Ovary (tissue), 9 donors: ENCODE results near the gene TMF1. TPM values are rescaled to one million over a fixed set of nuclear protein-coding genes. Genes with fewer than 3 reads are reported as not detected.

ENCODE experiments used
- DNase-seq, 5 donors: peaks; one replicate each; pipeline ENCODE4 v3.0.0-alpha.2; 2019 to 2020
- H3K27ac ChIP-seq, 2 donors: fragments of 200-600 bp; one replicate each; pipeline versions ENCODE4 v1.5.1 to v1.8.0; 2019 to 2022
- H3K27me3 ChIP-seq: fragments of 200-600 bp; one replicate; pipeline ENCODE4 v1.8.0; 2022
- H3K36me3 ChIP-seq: fragments of 200-600 bp; sonication (generic); one replicate; pipeline ENCODE4 v1.5.1; 2019
- H3K4me1 ChIP-seq: one replicate; pipeline ENCODE4 v1.8.1; 2013; ENCODE audit warnings: mild to moderate bottlenecking, moderate library complexity; ENCODE audit not compliant: insufficient read depth
- H3K4me3 ChIP-seq: fragments of 200-600 bp; sonication (generic); one replicate; pipeline ENCODE4 v1.5.1; 2017
- H3K9me3 ChIP-seq, 2 donors: fragments of 200-600 bp in 1 of 2; sonication (generic) in 1 of 2; one replicate each; pipeline versions ENCODE4 v1.5.1 to v1.8.1; 2013 to 2019; ENCODE audit warnings: mild to moderate bottlenecking in 1 of 2, moderate library complexity in 1 of 2
- CTCF ChIP-seq, 3 donors: fragments of 450-650 bp in 2 of 3; fragments of 200-600 bp in 1 of 3; IDR thresholded peaks; one replicate each; pipeline versions ENCODE4 v1.5.1 to v1.8.0; 2016 to 2022; ENCODE audit warnings: antibody characterized with exemption in 3 of 3, mild to moderate bottlenecking in 1 of 3
- EP300 ChIP-seq: sonication (generic); formaldehyde crosslinking; IDR thresholded peaks from one replicate; pipeline ENCODE4 v1.6.1; 2017; ENCODE audit warnings: antibody characterized with exemption
- POLR2A ChIP-seq: fragments of 450-650 bp; IDR thresholded peaks from one replicate; pipeline ENCODE4 v1.6.1; 2017; ENCODE audit warnings: antibody characterized with exemption, mild to moderate bottlenecking, moderate library complexity
- WGBS, 3 donors: extraction: QIAGEN DNeasy Blood & Tissue Kit in 1 of 3; methylation state at CpG; one replicate each; pipeline versions ENCODE4 v1.1.5 to v1.1.7; 2013 to 2017; 5-methylcytosine and 5-hydroxymethylcytosine counted together
- intact Hi-C, 4 donors: fragments of 100-400 bp; cut with DNase I; formaldehyde crosslinking; loops; one replicate each; pipeline versions ENCODE4 v1.11.0 to v1.15.1; 2022 to 2023
- polyA plus RNA-seq, 2 donors: library from polyadenylated mRNA; stranded (reverse); fragments of 200-250 nt in 1 of 2; fragments of 350-450 nt in 1 of 2; fragmentation: Illumina TruSeq in 1 of 2; extraction: RNeasy Lipid Tissue Mini Kit (QIAGEN cat#74804) in 1 of 2; gene quantifications; one replicate each; pipeline ENCODE4 v1.2.3, GENCODE V29; 2013 to 2014
- total RNA-seq, 7 donors: library from RNA; depleted of rRNA in 2 of 7; stranded (reverse); fragments of >200 nt in 2 of 7; fragmentation: NEBNext Ultra II Directional in 3 of 7; extraction: Animal tissue kit (Norgen Biotek cat#: 25700) in 3 of 7; gene quantifications; one replicate each; pipeline versions ENCODE4 v1.1.0 to v1.2.4, GENCODE V29; 2016 to 2023
- donor health status: DM: no; HTN: no; CAD: no; lungs with moderate emphysema.
- donor health status: DM: no; HTN: no; CAD: no.
- donor health status: Bipolar disorder and iron deficiency.
- donor health status: DM: yes; HTN: yes; CAD: no.
- donor health status: DM: no; HTN: no; CAD: no.
- donor health status: DM: yes; HTN: yes; CAD: no.

The TMF1 gene
- total and polyA plus RNA-seq, 9 donors, result 10.7 to 36.4 (median 28.3) TPM

- Histone ChIP-seq H3K27ac (no peak overlapping the region), H3K27me3 (no peaks in the 10 kb centered on the region), H3K4me3 (no peak overlapping the region), H3K36me3 (no peaks in the 10 kb centered on the region), H3K4me1 (no peaks in the 10 kb centered on the region), H3K9me3 (no peaks in the 10 kb centered on the region)
- intact Hi-C loops, result no loop called here
- WGBS, 3 donors, result 46 to 56% (median 49%) methylated on average over 4 of the region's 4 CpGs
- no peak for TF ChIP-seq CTCF (IDR thresholded peaks at IDR 0.05)
- no peak for TF ChIP-seq EP300
- TF ChIP-seq POLR2A, result no peak
- DNase-seq, result no peak
Observed at GRCh38 chr3:68988740-68989139, 63.4 kb downstream of the TMF1 start.

DNA sequence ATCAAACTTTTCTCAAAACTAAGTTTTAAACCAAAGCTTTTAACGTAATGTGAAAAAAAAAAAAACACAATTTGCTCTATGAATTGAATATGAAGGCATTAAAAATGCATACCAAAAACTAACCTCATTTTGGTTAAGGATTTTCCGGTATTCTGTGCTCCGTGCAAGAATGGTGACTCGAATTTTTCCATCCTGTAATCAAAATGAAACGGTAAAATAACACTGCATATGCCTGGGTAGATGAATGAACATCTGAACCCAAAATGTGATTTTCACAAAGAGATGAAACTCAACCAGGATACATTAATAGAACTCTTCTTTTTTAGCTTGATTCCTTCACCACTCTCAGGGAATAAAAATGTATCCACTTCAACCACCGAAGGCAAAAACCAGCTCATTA, 64.8 kb downstream of the TMF1 start:
- H3K9me3 ChIP-seq, result no peaks in the 10 kb centered on the region
- TF ChIP-seq EP300, result no peak
- no peak for TF ChIP-seq CTCF (IDR thresholded peaks at IDR 0.05)
- TF ChIP-seq POLR2A, result no peak
- no peak overlapping the region for H3K4me3 ChIP-seq
- intact Hi-C loops, result no loop called here
- 80 to 89% (median 87%) methylated on average over 6 of the region's 6 CpGs for WGBS, 3 donors
- H3K4me1 ChIP-seq, result no peaks in the 10 kb centered on the region
- H3K27me3 ChIP-seq, result no peaks in the 10 kb centered on the region
- no peak for DNase-seq
- H3K27ac ChIP-seq, result no peak overlapping the region
- no peaks in the 10 kb centered on the region for H3K36me3 ChIP-seq

DNA sequence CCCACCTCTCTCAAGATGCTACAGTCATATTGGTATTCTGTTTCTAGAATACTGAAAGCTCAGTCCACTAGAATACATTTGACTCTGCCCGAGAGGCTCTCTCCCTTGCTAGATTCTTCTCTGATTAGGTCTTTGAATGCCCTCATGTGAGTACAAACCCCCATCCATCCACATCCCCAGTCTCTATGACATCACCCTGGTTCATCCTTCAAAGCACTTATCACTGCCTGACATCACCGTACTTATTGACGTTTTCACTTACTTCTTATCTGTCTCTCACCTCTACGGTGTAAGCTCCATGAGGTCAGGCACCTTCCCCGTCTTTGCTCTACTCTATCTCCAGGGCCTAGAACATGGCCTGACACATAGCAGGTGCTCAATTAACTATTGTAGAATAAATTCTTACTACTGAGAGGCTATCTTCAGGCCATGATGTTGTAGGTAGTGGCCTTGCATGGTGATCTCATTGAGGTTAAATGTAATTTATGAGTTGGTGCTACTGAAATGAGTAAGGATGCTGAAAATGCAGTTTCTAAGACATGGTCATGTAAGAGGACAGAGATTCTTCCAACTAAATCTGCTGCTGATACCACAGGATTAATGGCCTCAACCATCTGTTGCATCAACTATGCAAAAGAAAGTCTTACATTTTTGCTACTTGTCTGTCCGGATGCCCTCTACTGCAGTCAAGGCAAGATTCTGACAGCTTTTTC, 65.5 kb downstream of the TMF1 start:
- Histone ChIP-seq H3K9me3 (no peaks in the 10 kb centered on the region), H3K36me3 (no peaks in the 10 kb centered on the region)

GRCh38 chr3:68985146-68985790, 66.9 kb downstream of the TMF1 start:
- WGBS, 3 donors, result 47 to 83% (median 58%) methylated on average over 2 to 3 of the region's 3 CpGs
- H3K27ac ChIP-seq, result no peak overlapping the region
- intact Hi-C loops, result no loop called here

More for the DNA sequence above, 65.5 kb downstream of the TMF1 start:
- H3K4me1 ChIP-seq, result no peaks in the 10 kb centered on the region
- no peak overlapping the region for H3K4me3 ChIP-seq
- 92 to 93% (median 93%) methylated on average over 6 of the region's 6 CpGs for WGBS, 3 donors
- H3K27ac ChIP-seq, result no peak overlapping the region
- intact Hi-C loops, result no loop called here
- TF ChIP-seq EP300, result no peak
- no peak for TF ChIP-seq POLR2A
- TF ChIP-seq CTCF (IDR thresholded peaks at IDR 0.05), result no peak
- no peak for DNase-seq
- H3K27me3 ChIP-seq, result no peaks in the 10 kb centered on the region

More at GRCh38 chr3:68985146-68985790, 66.9 kb downstream of the TMF1 start:
- Histone ChIP-seq H3K27me3 (no peaks in the 10 kb centered on the region), H3K9me3 (no peaks in the 10 kb centered on the region), H3K4me1 (no peaks in the 10 kb centered on the region), H3K36me3 (no peaks in the 10 kb centered on the region), H3K4me3 (no peak overlapping the region)
- no peak for TF ChIP-seq CTCF (IDR thresholded peaks at IDR 0.05)
- no peak for TF ChIP-seq EP300
- no peak for TF ChIP-seq POLR2A
- DNase-seq, result no peak
